ENCODE measurements around the gene B9D2. TPM values are rescaled to one million over a fixed set of nuclear protein-coding genes. Genes with fewer than 3 reads are reported as not detected.

The B9D2 gene
- total and polyA plus RNA-seq, 2 experiments from 2014 or later: 2.7 to 7.4 TPM

DNA sequence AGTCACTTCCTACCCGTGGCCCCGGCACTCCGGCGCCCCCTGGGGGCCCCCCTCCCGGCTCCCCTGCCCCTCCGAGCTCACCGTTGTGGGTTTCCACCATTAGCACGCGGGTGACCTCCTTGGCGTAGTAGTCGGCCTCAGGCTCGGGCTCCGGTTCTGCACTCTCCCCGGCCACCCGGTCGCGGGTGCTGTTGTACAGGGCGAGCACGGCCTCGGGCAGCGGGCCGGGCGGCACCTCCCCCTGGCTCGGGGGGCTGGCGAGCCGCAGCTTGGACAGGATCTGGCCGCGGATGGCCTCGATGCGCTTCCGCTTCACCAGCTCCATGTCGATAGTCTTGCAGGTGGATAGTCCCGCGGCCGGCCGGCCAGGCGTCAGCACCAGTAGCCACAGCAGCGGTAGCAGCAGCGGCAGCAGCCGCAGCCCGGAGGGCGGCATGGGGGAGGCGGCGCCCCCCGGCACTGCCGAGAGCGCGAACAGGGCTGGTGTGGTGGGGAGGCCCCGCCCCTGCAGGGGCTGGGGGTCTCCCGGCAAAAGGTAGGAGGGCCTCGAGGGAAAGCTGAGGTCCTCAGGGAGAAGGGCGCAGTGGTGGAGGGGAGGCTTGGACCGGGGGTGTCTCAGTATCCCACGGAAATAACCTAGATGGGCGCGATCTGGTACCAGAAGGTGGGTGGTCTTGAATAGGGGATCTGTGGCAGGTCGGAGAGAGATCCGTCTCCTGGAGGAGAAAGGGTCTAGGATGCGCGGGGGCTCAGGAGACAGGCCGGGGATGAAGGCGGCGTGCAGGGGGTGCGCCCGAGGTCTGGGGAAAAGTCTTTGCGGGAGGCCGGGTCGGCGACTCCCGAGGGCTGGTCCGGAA lies 11.1 kb downstream of the B9D2 start:
- DNase-seq (ENCODE audit: low spot score) (peak; percentile 78), ATAC-seq (peak; percentile 32)
- no peaks in the 10 kb centered on the region for H3K79me2 ChIP-seq (replicated peaks; ENCODE audit: insufficient read depth)
- H3K4me3 ChIP-seq: peak overlapping the region; percentile 91
- H3F3A ChIP-seq (replicated peaks; ENCODE audit: low read depth): peaks cover 6% of the 10 kb centered on the region; the same call in 1 of the 2 replicates
- no peak overlapping the region for H3K27ac ChIP-seq (ENCODE audit: low read depth)
- H3K27me3 ChIP-seq (ENCODE audit: insufficient read depth): peaks cover 42% of the 10 kb centered on the region
- peaks cover 12% of the 10 kb centered on the region; the same call in 1 of the 2 replicates for H3K4me1 ChIP-seq (ENCODE audit: insufficient read depth)
- Mint-ChIP-seq H3K36me3 (ENCODE audit: low read depth) (peaks cover 2% of the 10 kb centered on the region; the same call in 2 of the 3 replicates), H3K4me1 (peaks cover 19% of the 10 kb centered on the region), H3K4me3 (peak overlapping the region; percentile 87), H3K27me3 (ENCODE audit: insufficient read depth, low read depth, poor library complexity) (peaks cover 64% of the 10 kb centered on the region), H3K9me3 (no peaks in the 10 kb centered on the region; the same call in 2 of the 3 replicates), H3K27ac (no peak overlapping the region; the same call in 1 of the 2 replicates)
- TF ChIP-seq, protein P1, sequence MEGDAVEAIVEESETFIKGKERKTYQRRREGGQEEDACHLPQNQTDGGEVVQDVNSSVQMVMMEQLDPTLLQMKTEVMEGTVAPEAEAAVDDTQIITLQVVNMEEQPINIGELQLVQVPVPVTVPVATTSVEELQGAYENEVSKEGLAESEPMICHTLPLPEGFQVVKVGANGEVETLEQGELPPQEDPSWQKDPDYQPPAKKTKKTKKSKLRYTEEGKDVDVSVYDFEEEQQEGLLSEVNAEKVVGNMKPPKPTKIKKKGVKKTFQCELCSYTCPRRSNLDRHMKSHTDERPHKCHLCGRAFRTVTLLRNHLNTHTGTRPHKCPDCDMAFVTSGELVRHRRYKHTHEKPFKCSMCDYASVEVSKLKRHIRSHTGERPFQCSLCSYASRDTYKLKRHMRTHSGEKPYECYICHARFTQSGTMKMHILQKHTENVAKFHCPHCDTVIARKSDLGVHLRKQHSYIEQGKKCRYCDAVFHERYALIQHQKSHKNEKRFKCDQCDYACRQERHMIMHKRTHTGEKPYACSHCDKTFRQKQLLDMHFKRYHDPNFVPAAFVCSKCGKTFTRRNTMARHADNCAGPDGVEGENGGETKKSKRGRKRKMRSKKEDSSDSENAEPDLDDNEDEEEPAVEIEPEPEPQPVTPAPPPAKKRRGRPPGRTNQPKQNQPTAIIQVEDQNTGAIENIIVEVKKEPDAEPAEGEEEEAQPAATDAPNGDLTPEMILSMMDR (conservative IDR thresholded peaks at IDR 0.05; ENCODE audit: low read depth in 2 of 2): peak; percentile 53 to 55
- TF ChIP-seq EZH2phosphoT487 (IDR thresholded peaks at IDR 0.05; ENCODE audit: unreplicated experiment) (no peak), NANOG (IDR thresholded peaks at IDR 0.05; ENCODE audit: borderline replicate concordance) (no peak)
- peak overlapping the region; percentile 96 for H2AFZ ChIP-seq
- H3K36me3 ChIP-seq (ENCODE audit: insufficient read depth): no peaks in the 10 kb centered on the region
- peak overlapping the region; percentile 98 for H3K4me2 ChIP-seq
- no peaks in the 10 kb centered on the region for H3K9me2 ChIP-seq (ENCODE audit: insufficient read depth)
- 0 out of 2 replicates have a peak, but pooled peaks cover 3% of the 10 kb centered on the region for H4K20me1 ChIP-seq (replicated peaks; ENCODE audit: insufficient read depth)

DNA sequence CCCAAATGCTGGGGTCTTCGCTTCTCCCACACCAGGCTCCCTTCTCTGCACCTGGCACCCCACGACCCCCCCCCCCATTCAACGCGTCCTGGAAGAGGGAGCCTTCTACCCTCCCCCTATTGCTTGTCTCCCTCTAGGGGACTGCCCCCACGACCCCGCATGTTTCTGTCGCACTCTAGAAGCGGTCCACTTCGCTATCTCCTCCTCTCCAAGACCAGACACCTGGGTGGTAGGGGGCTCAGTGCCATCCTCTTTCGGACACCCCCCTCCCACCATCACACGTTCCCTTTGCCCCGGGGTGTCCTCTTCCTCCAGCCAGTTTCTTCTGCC lies 11.7 kb downstream of the B9D2 start:
- H3K36me3 Mint-ChIP-seq (ENCODE audit: low read depth): peaks cover 2% of the 10 kb centered on the region; the same call in 2 of the 3 replicates
- H3K27me3 Mint-ChIP-seq (ENCODE audit: insufficient read depth, low read depth, poor library complexity): peaks cover 62% of the 10 kb centered on the region
- H3K4me2 ChIP-seq: peak overlapping the region; percentile 98
- H3K4me3 Mint-ChIP-seq: peak overlapping the region; percentile 87
- ATAC-seq (no peak), DNase-seq (ENCODE audit: low spot score) (no peak)
- H3K9me3 Mint-ChIP-seq: no peaks in the 10 kb centered on the region; the same call in 2 of the 3 replicates
- peaks cover 6% of the 10 kb centered on the region; the same call in 1 of the 2 replicates for H3F3A ChIP-seq (replicated peaks; ENCODE audit: low read depth)
- H3K27me3 ChIP-seq (ENCODE audit: insufficient read depth): peaks cover 42% of the 10 kb centered on the region
- H3K79me2 ChIP-seq (replicated peaks; ENCODE audit: insufficient read depth): no peaks in the 10 kb centered on the region
- no peak overlapping the region for H3K27ac ChIP-seq (ENCODE audit: low read depth)
- H3K36me3 ChIP-seq (ENCODE audit: insufficient read depth): no peaks in the 10 kb centered on the region
- H3K4me1 Mint-ChIP-seq: peaks cover 19% of the 10 kb centered on the region
- no peak overlapping the region for H3K27ac Mint-ChIP-seq
- 0 out of 2 replicates have a peak, but pooled peaks cover 3% of the 10 kb centered on the region for H4K20me1 ChIP-seq (replicated peaks; ENCODE audit: insufficient read depth)
- H3K4me1 ChIP-seq (ENCODE audit: insufficient read depth): peaks cover 12% of the 10 kb centered on the region; the same call in 1 of the 2 replicates
- peak overlapping the region; percentile 91 for H3K4me3 ChIP-seq
- no peaks in the 10 kb centered on the region for H3K9me2 ChIP-seq (ENCODE audit: insufficient read depth)
- peak overlapping the region; percentile 96; the same call in 1 of the 2 replicates for H2AFZ ChIP-seq
- TF ChIP-seq STAT1 (IDR thresholded peaks at IDR 0.05; ENCODE audit: unreplicated experiment) (no peak), EZH2 (IDR thresholded peaks at IDR 0.05; ENCODE audit: low read depth, unreplicated experiment) (no peak), ZNF114 (CRISPR knock-in tag; IDR thresholded peaks at IDR 0.05) (no peak), JUNB (IDR thresholded peaks at IDR 0.05; ENCODE audit: unreplicated experiment) (no peak), ZNF331 (CRISPR knock-in tag; IDR thresholded peaks at IDR 0.05; ENCODE audit: low read depth) (no peak)
- TF ChIP-seq, protein P1 (conservative IDR thresholded peaks at IDR 0.05; ENCODE audit: low read depth in 2 of 2): no peak
- TF ChIP-seq, protein P2, sequence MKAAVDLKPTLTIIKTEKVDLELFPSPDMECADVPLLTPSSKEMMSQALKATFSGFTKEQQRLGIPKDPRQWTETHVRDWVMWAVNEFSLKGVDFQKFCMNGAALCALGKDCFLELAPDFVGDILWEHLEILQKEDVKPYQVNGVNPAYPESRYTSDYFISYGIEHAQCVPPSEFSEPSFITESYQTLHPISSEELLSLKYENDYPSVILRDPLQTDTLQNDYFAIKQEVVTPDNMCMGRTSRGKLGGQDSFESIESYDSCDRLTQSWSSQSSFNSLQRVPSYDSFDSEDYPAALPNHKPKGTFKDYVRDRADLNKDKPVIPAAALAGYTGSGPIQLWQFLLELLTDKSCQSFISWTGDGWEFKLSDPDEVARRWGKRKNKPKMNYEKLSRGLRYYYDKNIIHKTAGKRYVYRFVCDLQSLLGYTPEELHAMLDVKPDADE (IDR thresholded peaks at IDR 0.05): no peak
- TF ChIP-seq, protein P3, sequence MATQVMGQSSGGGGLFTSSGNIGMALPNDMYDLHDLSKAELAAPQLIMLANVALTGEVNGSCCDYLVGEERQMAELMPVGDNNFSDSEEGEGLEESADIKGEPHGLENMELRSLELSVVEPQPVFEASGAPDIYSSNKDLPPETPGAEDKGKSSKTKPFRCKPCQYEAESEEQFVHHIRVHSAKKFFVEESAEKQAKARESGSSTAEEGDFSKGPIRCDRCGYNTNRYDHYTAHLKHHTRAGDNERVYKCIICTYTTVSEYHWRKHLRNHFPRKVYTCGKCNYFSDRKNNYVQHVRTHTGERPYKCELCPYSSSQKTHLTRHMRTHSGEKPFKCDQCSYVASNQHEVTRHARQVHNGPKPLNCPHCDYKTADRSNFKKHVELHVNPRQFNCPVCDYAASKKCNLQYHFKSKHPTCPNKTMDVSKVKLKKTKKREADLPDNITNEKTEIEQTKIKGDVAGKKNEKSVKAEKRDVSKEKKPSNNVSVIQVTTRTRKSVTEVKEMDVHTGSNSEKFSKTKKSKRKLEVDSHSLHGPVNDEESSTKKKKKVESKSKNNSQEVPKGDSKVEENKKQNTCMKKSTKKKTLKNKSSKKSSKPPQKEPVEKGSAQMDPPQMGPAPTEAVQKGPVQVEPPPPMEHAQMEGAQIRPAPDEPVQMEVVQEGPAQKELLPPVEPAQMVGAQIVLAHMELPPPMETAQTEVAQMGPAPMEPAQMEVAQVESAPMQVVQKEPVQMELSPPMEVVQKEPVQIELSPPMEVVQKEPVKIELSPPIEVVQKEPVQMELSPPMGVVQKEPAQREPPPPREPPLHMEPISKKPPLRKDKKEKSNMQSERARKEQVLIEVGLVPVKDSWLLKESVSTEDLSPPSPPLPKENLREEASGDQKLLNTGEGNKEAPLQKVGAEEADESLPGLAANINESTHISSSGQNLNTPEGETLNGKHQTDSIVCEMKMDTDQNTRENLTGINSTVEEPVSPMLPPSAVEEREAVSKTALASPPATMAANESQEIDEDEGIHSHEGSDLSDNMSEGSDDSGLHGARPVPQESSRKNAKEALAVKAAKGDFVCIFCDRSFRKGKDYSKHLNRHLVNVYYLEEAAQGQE (IDR thresholded peaks at IDR 0.05; ENCODE audit: unreplicated experiment): no peak
